Choroid plexus epithelial cell (primary cell): Measurements from ENCODE around the gene NINJ2.

ENCODE experiments used
- DNase-seq: peaks from one replicate; pipeline ENCODE4 v3.0.0-alpha.2; 2010; ENCODE audit warnings: low read depth
- H3K4me3 ChIP-seq: 2 replicates; pipeline ENCODE4 v1.5.1; 2011; ENCODE audit warnings: low read depth, mild to moderate bottlenecking, control low read depth, low read length, moderate library complexity
- CTCF ChIP-seq: conservative IDR thresholded peaks from 2 replicates; pipeline ENCODE4 v1.5.1; 2011; ENCODE audit warnings: low read depth, mild to moderate bottlenecking, control low read depth, inconsistent platforms, low read length, moderate library complexity

NINJ2 gene

GRCh38 chr12:546265-546919 lies 116.9 kb downstream of the NINJ2 start:
- no peak for DNase-seq
- no peak for TF ChIP-seq CTCF
- no peak overlapping the region for H3K4me3 ChIP-seq

- H3K4me3 ChIP-seq: no peak overlapping the region
- no peak for DNase-seq
- no peak for TF ChIP-seq CTCF
Observed at GRCh38 chr12:545835-546234, 117.4 kb downstream of the NINJ2 start.

GRCh38 chr12:544941-545635 lies 118.2 kb downstream of the NINJ2 start:
- TF ChIP-seq CTCF: no peak
- DNase-seq: no peak
- no peak overlapping the region for H3K4me3 ChIP-seq

GRCh38 chr12:544142-544541 lies 119.1 kb downstream of the NINJ2 start:
- DNase-seq: no peak
- no peak overlapping the region for H3K4me3 ChIP-seq

GRCh38 chr12:543114-543451 lies 120.2 kb downstream of the NINJ2 start:
- DNase-seq: no peak
- TF ChIP-seq CTCF: no peak
- no peak overlapping the region for H3K4me3 ChIP-seq

More at GRCh38 chr12:544142-544541, 119.1 kb downstream of the NINJ2 start:
- TF ChIP-seq CTCF: no peak

- H3K4me3 ChIP-seq: no peak overlapping the region
- no peak for DNase-seq
- TF ChIP-seq CTCF: no peak
Observed at GRCh38 chr12:542395-543113, 120.7 kb downstream of the NINJ2 start.
